A549 (cell line): ENCODE data around the gene TCF7L2.

Experiments used
- POLR2A ChIP-seq: IDR thresholded peaks from 2 replicates; pipeline ENCODE4 v1.6.1; 2012; ENCODE audit warnings: mild to moderate bottlenecking, low read length
- TF ChIP-seq, protein P1 (sequence below): fragments of >200 bp; sonication (Bioruptor Twin); formaldehyde crosslinking; IDR thresholded peaks from 3 replicates; pipeline ENCODE4 v1.5.1; 2016

GRCh38 chr10:113019692-113020474 is 69.8 kb downstream of the TCF7L2 start:
- no peak for TF ChIP-seq POLR2A
- TF ChIP-seq, protein P1, sequence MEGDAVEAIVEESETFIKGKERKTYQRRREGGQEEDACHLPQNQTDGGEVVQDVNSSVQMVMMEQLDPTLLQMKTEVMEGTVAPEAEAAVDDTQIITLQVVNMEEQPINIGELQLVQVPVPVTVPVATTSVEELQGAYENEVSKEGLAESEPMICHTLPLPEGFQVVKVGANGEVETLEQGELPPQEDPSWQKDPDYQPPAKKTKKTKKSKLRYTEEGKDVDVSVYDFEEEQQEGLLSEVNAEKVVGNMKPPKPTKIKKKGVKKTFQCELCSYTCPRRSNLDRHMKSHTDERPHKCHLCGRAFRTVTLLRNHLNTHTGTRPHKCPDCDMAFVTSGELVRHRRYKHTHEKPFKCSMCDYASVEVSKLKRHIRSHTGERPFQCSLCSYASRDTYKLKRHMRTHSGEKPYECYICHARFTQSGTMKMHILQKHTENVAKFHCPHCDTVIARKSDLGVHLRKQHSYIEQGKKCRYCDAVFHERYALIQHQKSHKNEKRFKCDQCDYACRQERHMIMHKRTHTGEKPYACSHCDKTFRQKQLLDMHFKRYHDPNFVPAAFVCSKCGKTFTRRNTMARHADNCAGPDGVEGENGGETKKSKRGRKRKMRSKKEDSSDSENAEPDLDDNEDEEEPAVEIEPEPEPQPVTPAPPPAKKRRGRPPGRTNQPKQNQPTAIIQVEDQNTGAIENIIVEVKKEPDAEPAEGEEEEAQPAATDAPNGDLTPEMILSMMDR = no peak
